Measurements from ENCODE around the gene ARFGAP1.

The ARFGAP1 gene

GRCh38 chr20:63329331-63330083, 56.9 kb downstream of the ARFGAP1 start:
- no peak for TF ChIP-seq CTCF (IDR thresholded peaks at IDR 0.05; ENCODE audit: control extremely low read depth, extremely low read depth, low read depth, missing control alignments)
- POLR2A ChIA-PET: no interaction called here
- CTCF ChIA-PET: no interaction called here
- no peak for DNase-seq (ENCODE audit: extremely low spot score)

GRCh38 chr20:63330084-63330760, 57.6 kb downstream of the ARFGAP1 start:
- ChIA-PET POLR2A (no interaction called here), CTCF (no interaction called here)
- TF ChIP-seq CTCF (IDR thresholded peaks at IDR 0.05; ENCODE audit: control extremely low read depth, extremely low read depth, low read depth, missing control alignments): no peak
- DNase-seq (ENCODE audit: extremely low spot score): no peak

GRCh38 chr20:63330940-63331339, 58.3 kb downstream of the ARFGAP1 start:
- CTCF ChIA-PET: no interaction called here
- DNase-seq (ENCODE audit: extremely low spot score): no peak
- no peak for TF ChIP-seq CTCF (IDR thresholded peaks at IDR 0.05; ENCODE audit: control extremely low read depth, extremely low read depth, low read depth, missing control alignments)
- POLR2A ChIA-PET: no interaction called here

- no peak for TF ChIP-seq CTCF (IDR thresholded peaks at IDR 0.05; ENCODE audit: control extremely low read depth, extremely low read depth, low read depth, missing control alignments)
- ChIA-PET POLR2A (no interaction called here), CTCF (interaction anchor here (1.0 kb wide), 1 partner anchor 149 kb away, joined by 3 read pairs; no protein-coding TSS in a partner anchor)
- DNase-seq (ENCODE audit: extremely low spot score): no peak
Measured at GRCh38 chr20:63331741-63332400, 59.3 kb downstream of the ARFGAP1 start.

- ChIA-PET POLR2A (no interaction called here), CTCF (interaction anchor here (1.0 kb wide), 1 partner anchor 149 kb away, joined by 3 read pairs; no protein-coding TSS in a partner anchor)
- TF ChIP-seq CTCF (IDR thresholded peaks at IDR 0.05; ENCODE audit: control extremely low read depth, extremely low read depth, low read depth, missing control alignments): no peak
- no peak for DNase-seq (ENCODE audit: extremely low spot score)
Measured at GRCh38 chr20:63332488-63333240, 60.1 kb downstream of the ARFGAP1 start.

GRCh38 chr20:63333241-63333836, 60.7 kb downstream of the ARFGAP1 start:
- DNase-seq (ENCODE audit: extremely low spot score): no peak
- TF ChIP-seq CTCF (IDR thresholded peaks at IDR 0.05; ENCODE audit: control extremely low read depth, extremely low read depth, low read depth, missing control alignments): no peak
- POLR2A ChIA-PET: no interaction called here
- CTCF ChIA-PET: interaction anchor here (0.8 kb wide), 1 partner anchor 42 kb away, joined by 3 read pairs; no protein-coding TSS in a partner anchor

All from GM10248 (cell line).